Skeletal muscle tissue (tissue), 4 donors: ENCODE data around the gene INVS. TPM values are rescaled to one million over a fixed set of nuclear protein-coding genes. Genes with fewer than 3 reads are reported as not detected.

Experiments
- H3K27ac ChIP-seq: one replicate; pipeline ENCODE4 v1.7.0; 2013; ENCODE audit warnings: mild to moderate bottlenecking, low read depth, low read length, inconsistent platforms
- H3K27me3 ChIP-seq, 3 donors: one replicate each; pipeline ENCODE4 v1.7.0; 2013; ENCODE audit warnings: low read length in 3 of 3; ENCODE audit not compliant: control insufficient read depth in 3 of 3, insufficient read depth in 3 of 3
- H3K36me3 ChIP-seq, 3 donors: one replicate each; pipeline ENCODE4 v1.7.0; 2013; ENCODE audit warnings: low read length in 3 of 3; ENCODE audit not compliant: control insufficient read depth in 3 of 3, insufficient read depth in 3 of 3
- H3K4me1 ChIP-seq, 3 donors: one replicate each; pipeline ENCODE4 v1.7.0; 2013; ENCODE audit warnings: low read length in 3 of 3, mild to moderate bottlenecking in 3 of 3; ENCODE audit not compliant: control insufficient read depth in 3 of 3, insufficient read depth in 3 of 3
- H3K4me3 ChIP-seq, 3 donors: one replicate each; pipeline ENCODE4 v1.7.0; 2013; ENCODE audit warnings: low read length in 3 of 3
- H3K9ac ChIP-seq, 3 donors: one replicate each; pipeline ENCODE4 v1.7.0; 2013; ENCODE audit warnings: low read length in 3 of 3, mild to moderate bottlenecking in 3 of 3, moderate library complexity in 2 of 3, low read depth in 1 of 3
- H3K9me3 ChIP-seq, 3 donors: one replicate each; pipeline ENCODE4 v1.7.0; 2013; ENCODE audit warnings: low read length in 3 of 3; ENCODE audit not compliant: control insufficient read depth in 3 of 3
- total RNA-seq: library from RNA; depleted of rRNA; stranded (reverse); fragments of >200 nt; gene quantifications from one replicate; pipeline ENCODE4 v1.2.3, GENCODE V29; 2014
- donor health status: Osteomylitis.

INVS gene
- total RNA-seq, 1 donor from 2014 or later = 24.0 TPM

- Histone ChIP-seq H3K27ac (peak overlapping the region; percentile 3), H3K4me1 (peaks cover 10 to 11% (median 10%) of the 10 kb centered on the region in 3 donors), H3K9me3 (no peaks in the 10 kb centered on the region), H3K27me3 (no peaks in the 10 kb centered on the region), H3K4me3 (no peak overlapping the region), H3K36me3 (no peaks in the 10 kb centered on the region), H3K9ac (no peak overlapping the region)
Measured at GRCh38 chr9:100112677-100113336, 13.8 kb downstream of the INVS start.

GRCh38 chr9:100117316-100117715, 18.3 kb downstream of the INVS start:
- Histone ChIP-seq H3K4me1 (peaks cover 0 to 3% (median 0%) of the 10 kb centered on the region in 3 donors), H3K9me3 (no peaks in the 10 kb centered on the region), H3K36me3 (no peaks in the 10 kb centered on the region), H3K4me3 (no peak overlapping the region), H3K9ac (no peak overlapping the region), H3K27ac (no peak overlapping the region), H3K27me3 (no peaks in the 10 kb centered on the region)

GRCh38 chr9:100120286-100120685, 21.2 kb downstream of the INVS start:
- no peaks in the 10 kb centered on the region for H3K27me3 ChIP-seq
- H3K4me1 ChIP-seq = peaks cover 0 to 3% (median 0%) of the 10 kb centered on the region in 3 donors
- no peaks in the 10 kb centered on the region for H3K36me3 ChIP-seq
- no peak overlapping the region for H3K27ac ChIP-seq
- no peak overlapping the region for H3K4me3 ChIP-seq
- H3K9me3 ChIP-seq = no peaks in the 10 kb centered on the region
- H3K9ac ChIP-seq = no peak overlapping the region

- Histone ChIP-seq H3K27ac (no peak overlapping the region), H3K4me1 (peaks cover 0 to 3% (median 0%) of the 10 kb centered on the region in 3 donors), H3K36me3 (peaks cover 0 to 4% (median 0%) of the 10 kb centered on the region in 3 donors), H3K9me3 (no peaks in the 10 kb centered on the region), H3K9ac (no peak overlapping the region), H3K4me3 (no peak overlapping the region), H3K27me3 (no peaks in the 10 kb centered on the region)
Measured at GRCh38 chr9:100125236-100125635, 26.2 kb downstream of the INVS start.

GRCh38 chr9:100125910-100126309, 26.9 kb downstream of the INVS start:
- no peak overlapping the region for H3K9ac ChIP-seq
- H3K9me3 ChIP-seq = no peaks in the 10 kb centered on the region
- no peak overlapping the region for H3K27ac ChIP-seq
- H3K36me3 ChIP-seq = peaks cover 0 to 4% (median 2%) of the 10 kb centered on the region in 3 donors
- peaks cover 0 to 3% (median 0%) of the 10 kb centered on the region in 3 donors for H3K4me1 ChIP-seq
- H3K4me3 ChIP-seq = no peak overlapping the region
- H3K27me3 ChIP-seq = no peaks in the 10 kb centered on the region

- H3K36me3 ChIP-seq = peaks cover 0 to 4% (median 2%) of the 10 kb centered on the region in 3 donors
- H3K27ac ChIP-seq = no peak overlapping the region
Measured at GRCh38 chr9:100126423-100126822, 27.4 kb downstream of the INVS start.

GRCh38 chr9:100129772-100130171, 30.7 kb downstream of the INVS start:
- H3K9ac ChIP-seq = no peak overlapping the region
- no peak overlapping the region for H3K4me3 ChIP-seq
- H3K9me3 ChIP-seq = no peaks in the 10 kb centered on the region
- no peaks in the 10 kb centered on the region for H3K27me3 ChIP-seq
- H3K27ac ChIP-seq = no peak overlapping the region
- peaks cover 0 to 4% (median 2%) of the 10 kb centered on the region in 3 donors for H3K36me3 ChIP-seq
- no peaks in the 10 kb centered on the region for H3K4me1 ChIP-seq

More at GRCh38 chr9:100126423-100126822, 27.4 kb downstream of the INVS start:
- Histone ChIP-seq H3K4me3 (no peak overlapping the region), H3K9me3 (no peaks in the 10 kb centered on the region), H3K4me1 (peaks cover 0 to 3% (median 0%) of the 10 kb centered on the region in 3 donors), H3K9ac (no peak overlapping the region), H3K27me3 (no peaks in the 10 kb centered on the region)

DNA sequence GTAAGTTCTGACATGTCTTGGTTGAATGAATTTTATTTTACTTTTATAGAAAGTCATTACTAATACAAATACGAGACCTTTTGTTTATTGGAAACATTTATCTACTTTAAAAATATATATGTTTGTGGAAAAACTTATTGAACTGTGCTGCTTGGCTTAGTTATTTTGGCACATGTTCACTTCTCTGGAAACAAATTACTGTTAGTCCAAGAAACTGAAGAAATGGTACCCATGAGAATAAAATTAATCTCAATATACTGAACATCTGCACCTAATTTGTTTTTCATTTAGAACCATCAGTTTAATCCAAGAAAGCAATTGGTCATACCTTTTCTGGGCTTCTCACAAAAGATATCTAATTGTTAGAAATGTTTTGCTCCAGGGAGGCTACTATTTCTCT, 32.2 kb downstream of the INVS start:
- no peak overlapping the region for H3K9ac ChIP-seq
- H3K36me3 ChIP-seq = peaks cover 0 to 4% (median 2%) of the 10 kb centered on the region in 3 donors
- no peaks in the 10 kb centered on the region for H3K4me1 ChIP-seq
- no peak overlapping the region for H3K4me3 ChIP-seq
- H3K27ac ChIP-seq = no peak overlapping the region
- H3K9me3 ChIP-seq = no peaks in the 10 kb centered on the region
- H3K27me3 ChIP-seq = no peaks in the 10 kb centered on the region

DNA sequence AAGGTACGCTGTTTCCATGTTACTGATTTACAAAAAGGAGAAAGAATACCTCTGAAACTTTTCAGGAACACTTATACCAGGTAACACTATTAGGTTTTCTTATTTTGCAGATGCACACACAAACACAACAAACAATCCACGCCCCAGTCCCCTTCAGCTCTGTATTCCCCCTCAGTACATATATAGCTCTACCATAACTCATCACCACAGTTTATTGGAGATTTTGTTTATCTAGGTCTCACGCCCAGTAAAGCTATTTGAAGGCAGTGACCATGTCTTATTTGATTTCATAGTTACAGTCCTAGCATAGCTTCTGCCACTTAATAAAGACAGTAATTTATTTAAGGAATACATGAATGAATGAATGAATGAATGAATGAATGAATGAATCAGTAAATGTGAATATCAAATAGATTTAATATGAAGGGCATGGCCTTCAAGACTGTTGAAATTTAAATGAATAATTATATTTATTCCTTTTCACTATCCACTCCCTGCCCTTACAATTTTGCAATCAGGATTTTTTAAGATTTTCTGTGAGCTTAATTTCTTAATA, 32.9 kb downstream of the INVS start:
- H3K4me1 ChIP-seq = no peaks in the 10 kb centered on the region
- H3K9ac ChIP-seq = no peak overlapping the region
- H3K36me3 ChIP-seq = peaks cover 0 to 4% (median 2%) of the 10 kb centered on the region in 3 donors
- H3K27ac ChIP-seq = no peak overlapping the region
- no peaks in the 10 kb centered on the region for H3K27me3 ChIP-seq
- H3K4me3 ChIP-seq = no peak overlapping the region
- no peaks in the 10 kb centered on the region for H3K9me3 ChIP-seq

DNA sequence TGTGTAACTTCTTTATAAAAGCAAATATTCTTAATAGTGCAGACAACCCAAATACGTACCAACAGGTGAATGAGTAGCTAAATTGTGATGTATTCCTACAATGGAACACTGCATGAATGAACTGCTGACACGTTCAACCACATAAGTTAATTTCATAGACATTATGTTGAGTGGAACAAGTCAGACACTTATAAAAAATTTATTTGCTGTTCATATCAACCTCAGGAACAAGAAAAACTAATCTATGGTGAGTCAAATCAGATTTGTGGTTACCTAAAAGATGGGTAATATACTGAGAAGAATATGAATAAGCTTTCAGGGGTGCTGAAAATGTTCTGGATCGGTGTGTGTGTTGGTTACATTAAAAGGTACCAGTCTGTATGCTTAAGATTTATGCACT, 35.7 kb downstream of the INVS start:
- Histone ChIP-seq H3K27me3 (no peaks in the 10 kb centered on the region), H3K9me3 (no peaks in the 10 kb centered on the region), H3K9ac (no peak overlapping the region), H3K27ac (no peak overlapping the region), H3K36me3 (peaks cover 0 to 2% (median 0%) of the 10 kb centered on the region in 3 donors), H3K4me3 (no peak overlapping the region), H3K4me1 (no peaks in the 10 kb centered on the region)
